SU-DHL-6 (cell line): ENCODE results near the gene CCSER2.

Experiments
- H2AFZ ChIP-seq: fragments of 200-600 bp; sonication (generic); 2 replicates; pipeline ENCODE4 v1.6.1; 2014; ENCODE audit warnings: low read depth, mild to moderate bottlenecking, moderate library complexity, mixed read lengths, antibody characterized with exemption, low read length; ENCODE audit not compliant: severe bottlenecking
- H3F3A ChIP-seq: fragments of 200-600 bp; shearing (Covaris generic); 2 replicates; pipeline ENCODE4 v1.6.0; 2016; ENCODE audit warnings: antibody characterized with exemption, mild to moderate bottlenecking; ENCODE audit not compliant: insufficient read depth
- H3K27ac ChIP-seq: fragments of 200-600 bp; sonication (generic); 2 replicates; pipeline ENCODE4 v1.5.1; 2016; ENCODE audit warnings: low read depth, mild to moderate bottlenecking, low read length, moderate library complexity, mixed read lengths
- H3K27me3 ChIP-seq: fragments of 200-600 bp; sonication (generic), shearing (Covaris generic); 2 replicates; pipeline ENCODE4 v1.6.0; 2014; ENCODE audit warnings: mild to moderate bottlenecking, low read length
- H3K36me3 ChIP-seq: fragments of 200-600 bp; sonication (generic); 2 replicates; pipeline ENCODE4 v1.6.1; 2014; ENCODE audit warnings: mild to moderate bottlenecking, low read length, mixed read lengths
- H3K4me2 ChIP-seq: fragments of 300-600, 200-600 bp; shearing (Covaris generic), sonication (generic); 2 replicates; pipeline ENCODE4 v1.6.0; 2014; ENCODE audit warnings: low read length, low read depth, mild to moderate bottlenecking; ENCODE audit not compliant: poor library complexity, severe bottlenecking
- H3K4me3 ChIP-seq: fragments of 200-600 bp; sonication (generic); 2 replicates; pipeline ENCODE4 v1.5.1; 2014; ENCODE audit warnings: antibody characterized with exemption, low read length, mild to moderate bottlenecking, mixed read lengths; ENCODE audit not compliant: insufficient read depth, poor library complexity, severe bottlenecking
- H3K79me2 ChIP-seq: fragments of 200-600 bp; sonication (generic); 2 replicates; pipeline ENCODE4 v1.6.1; 2014; ENCODE audit warnings: mild to moderate bottlenecking, low read length, moderate library complexity; ENCODE audit not compliant: insufficient read depth
- H3K9ac ChIP-seq: fragments of 200-600 bp; sonication (generic); 2 replicates; pipeline ENCODE4 v1.7.0; 2014; ENCODE audit warnings: mild to moderate bottlenecking, low read length
- H3K9me2 ChIP-seq: fragments of 200-600 bp; sonication (generic); replicated peaks from 2 replicates; pipeline ENCODE4 v1.6.1; 2014; ENCODE audit warnings: low read length; ENCODE audit not compliant: insufficient read depth
- H3K9me3 ChIP-seq: fragments of 200-600 bp; sonication (generic); 2 replicates; pipeline ENCODE4 v1.6.1; 2014; ENCODE audit warnings: low read length, mixed read lengths; ENCODE audit not compliant: insufficient read depth
- H4K20me1 ChIP-seq: fragments of 200-600 bp; sonication (generic); 2 replicates; pipeline ENCODE4 v1.6.1; 2014; ENCODE audit warnings: low read depth, mild to moderate bottlenecking, antibody characterized with exemption, low read length, moderate library complexity, mixed read lengths
- CTCF ChIP-seq: fragments of 200-600 bp; sonication (generic); IDR thresholded peaks from one replicate; pipeline ENCODE4 v1.5.1; 2017; ENCODE audit warnings: antibody characterized with exemption, mild to moderate bottlenecking, low read length, moderate library complexity; ENCODE audit not compliant: insufficient read depth, poor library complexity, severe bottlenecking
- EZH2phosphoT487 ChIP-seq: fragments of 200-600 bp; sonication (generic), shearing (Covaris generic); conservative IDR thresholded peaks from 2 replicates; pipeline ENCODE4 v1.6.1; 2018; ENCODE audit warnings: mild to moderate bottlenecking, antibody characterized with exemption, low read length, moderate library complexity, mixed read lengths

Gene CCSER2

DNA sequence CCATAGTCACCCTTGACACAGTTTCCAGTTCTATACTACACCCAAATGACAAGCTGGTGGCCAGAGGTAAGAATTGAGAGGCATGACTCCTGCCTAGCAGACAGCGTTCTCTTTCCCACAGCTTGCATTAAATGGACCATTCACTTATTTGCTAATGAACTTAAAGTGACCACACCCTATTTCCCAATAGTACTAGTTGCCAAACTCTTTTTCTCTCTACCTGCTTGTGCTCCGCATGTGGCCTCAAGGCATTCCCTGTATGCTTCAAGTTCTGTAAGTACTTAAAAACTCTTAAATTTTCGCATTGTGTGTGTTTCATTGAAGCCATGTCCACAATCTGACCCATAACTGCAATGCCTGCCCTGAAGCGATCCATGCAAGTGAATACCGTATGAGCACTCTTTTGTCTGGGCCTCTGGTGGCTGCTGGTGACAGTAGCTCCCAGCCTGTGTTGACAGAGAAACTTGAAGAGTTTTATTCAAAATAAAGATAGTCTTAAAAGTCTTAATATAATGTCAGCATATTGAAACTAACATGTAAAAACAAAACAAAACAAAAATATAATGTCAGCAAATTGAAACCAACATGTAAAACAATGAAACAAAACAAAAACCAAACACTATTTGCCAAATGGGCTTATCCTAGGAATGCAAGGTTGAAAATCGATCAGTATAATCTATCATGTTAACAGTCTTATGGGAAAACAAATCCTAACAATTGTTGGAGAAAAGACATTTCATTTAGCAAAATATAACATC lies 73.6 kb downstream of the CCSER2 start:
- no peaks in the 10 kb centered on the region for H3K27me3 ChIP-seq
- no peaks in the 10 kb centered on the region for H3K36me3 ChIP-seq
- no peak overlapping the region for H3K27ac ChIP-seq
- H3K9me3 ChIP-seq: no peaks in the 10 kb centered on the region
- H3F3A ChIP-seq: no peaks in the 10 kb centered on the region
- no peaks in the 10 kb centered on the region for H3K79me2 ChIP-seq
- no peaks in the 10 kb centered on the region for H4K20me1 ChIP-seq
- H3K9me2 ChIP-seq: no peaks in the 10 kb centered on the region
- H3K4me2 ChIP-seq: no peak overlapping the region
- TF ChIP-seq CTCF (no peak), EZH2phosphoT487 (no peak)
- H3K9ac ChIP-seq: no peak overlapping the region
- no peak overlapping the region for H3K4me3 ChIP-seq
- H2AFZ ChIP-seq: no peak overlapping the region

DNA sequence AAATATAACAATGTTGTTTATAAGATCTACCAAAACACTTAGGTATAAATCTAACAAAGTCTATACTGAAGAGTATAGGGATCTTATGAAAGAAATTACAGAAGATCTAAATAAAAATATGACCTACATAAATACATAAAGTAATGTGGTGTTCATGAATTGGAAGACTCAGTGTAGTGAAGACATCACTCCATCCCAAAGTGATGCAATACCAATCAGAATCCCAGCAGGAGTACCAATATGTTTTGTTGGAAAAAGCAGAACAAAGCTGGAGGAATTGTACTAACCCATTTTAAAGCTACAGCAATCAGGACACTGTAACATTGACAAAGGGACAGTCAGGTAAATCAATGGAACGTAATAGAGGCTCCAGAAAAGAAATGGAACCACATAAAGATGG lies 76.4 kb downstream of the CCSER2 start:
- Histone ChIP-seq H3K27ac (no peak overlapping the region), H3K9me3 (no peaks in the 10 kb centered on the region), H3K27me3 (no peaks in the 10 kb centered on the region), H3K79me2 (no peaks in the 10 kb centered on the region), H2AFZ (no peak overlapping the region), H3K4me3 (no peak overlapping the region), H3K9me2 (no peaks in the 10 kb centered on the region), H3K9ac (no peak overlapping the region), H3K4me2 (no peak overlapping the region), H3K36me3 (no peaks in the 10 kb centered on the region), H4K20me1 (no peaks in the 10 kb centered on the region), H3F3A (no peaks in the 10 kb centered on the region)
- TF ChIP-seq CTCF: no peak
- no peak for TF ChIP-seq EZH2phosphoT487

DNA sequence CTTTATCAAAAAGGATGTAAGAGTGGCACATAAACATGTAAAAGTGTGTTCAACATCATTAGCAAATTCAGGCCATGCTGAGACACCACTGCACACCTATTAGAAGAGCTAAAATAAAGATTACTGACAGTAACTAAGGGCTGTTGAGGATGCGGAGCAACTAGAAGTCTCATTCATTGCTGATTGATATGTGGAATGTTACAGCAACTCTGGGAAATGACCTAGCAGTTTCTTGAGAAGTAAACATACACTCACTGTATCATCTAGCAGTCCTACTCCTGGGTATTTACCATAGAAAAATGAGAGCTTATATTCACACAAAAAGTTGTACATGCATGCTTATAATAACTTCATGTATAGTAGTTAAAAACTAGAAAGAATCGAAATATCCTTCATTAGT lies 77.3 kb downstream of the CCSER2 start:
- TF ChIP-seq CTCF (no peak), EZH2phosphoT487 (no peak)
- Histone ChIP-seq H4K20me1 (no peaks in the 10 kb centered on the region), H3K9me2 (no peaks in the 10 kb centered on the region), H3K9ac (no peak overlapping the region), H3F3A (no peaks in the 10 kb centered on the region), H3K36me3 (no peaks in the 10 kb centered on the region), H3K4me3 (no peak overlapping the region), H3K27ac (no peak overlapping the region), H3K4me2 (no peak overlapping the region), H3K79me2 (no peaks in the 10 kb centered on the region), H2AFZ (no peak overlapping the region), H3K9me3 (no peaks in the 10 kb centered on the region), H3K27me3 (no peaks in the 10 kb centered on the region)
